ENCODE results near the gene PFKFB3. TPM values are rescaled to one million over a fixed set of nuclear protein-coding genes. Genes with fewer than 3 reads are reported as not detected.
"Not testable (repeated sequence)": the region's sequence is repeated elsewhere in the genome, so short reads cannot be mapped to it uniquely, and the experiment has no call there.

The PFKFB3 gene
- total and polyA plus RNA-seq, 7 donors, result 25.4 to 704 (median 163) TPM

- Histone ChIP-seq H3K36me3 (ENCODE audit: insufficient read depth in 1 of 2, low read depth in 1 of 2) (no peaks in the 10 kb centered on the region), H3K4me3 (no peak overlapping the region), H3K9me3 (no peaks in the 10 kb centered on the region), H3K27me3 (ENCODE audit: insufficient read depth in 3 of 3, low read length in 2 of 3) (no peaks in the 10 kb centered on the region), H3K4me1 (peaks cover 54% of the 10 kb centered on the region), H3K27ac (peak overlapping the region; percentile 92)
- 30 to 76% (median 44%) methylated on average over 6 of the region's 6 CpGs for WGBS, 3 donors
- ATAC-seq (no peak), DNase-seq (no peak)
- TF ChIP-seq CTCF (IDR thresholded peaks at IDR 0.05), result no peak
- intact Hi-C loops (cut with DNase I), result no loop called here
Measured at GRCh38 chr10:6194311-6194710, 8.4 kb upstream of the PFKFB3 start.

- ATAC-seq, result no peak
- WGBS, 3 donors, result 75 to 85% (median 78%) methylated on average over 6 of the region's 6 CpGs
Measured at GRCh38 chr10:6195376-6195775, 7.4 kb upstream of the PFKFB3 start.

GRCh38 chr10:6195846-6196245 lies 6.9 kb upstream of the PFKFB3 start:
- intact Hi-C loops (cut with DNase I), result no loop called here
- DNase-seq (peak in 1 of 2 donors; percentile 52), ATAC-seq (no peak)
- H3K9me3 ChIP-seq, result no peaks in the 10 kb centered on the region
- peaks cover 62% of the 10 kb centered on the region for H3K4me1 ChIP-seq
- no peaks in the 10 kb centered on the region for H3K27me3 ChIP-seq (ENCODE audit: insufficient read depth in 3 of 3, low read length in 2 of 3)
- WGBS, 3 donors, result 66 to 80% (median 69%) methylated on average over 9 of the region's 9 CpGs
- no peaks in the 10 kb centered on the region for H3K36me3 ChIP-seq (ENCODE audit: insufficient read depth in 1 of 2, low read depth in 1 of 2)
- H3K4me3 ChIP-seq, result no peak overlapping the region
- peak overlapping the region; percentile 92 for H3K27ac ChIP-seq
- TF ChIP-seq CTCF (IDR thresholded peaks at IDR 0.05), result no peak

More at GRCh38 chr10:6195376-6195775, 7.4 kb upstream of the PFKFB3 start:
- peak in 1 of 2 donors; percentile 23 for DNase-seq
- H3K36me3 ChIP-seq (ENCODE audit: insufficient read depth in 1 of 2, low read depth in 1 of 2), result no peaks in the 10 kb centered on the region
- H3K4me1 ChIP-seq, result peaks cover 62% of the 10 kb centered on the region
- intact Hi-C loops (cut with DNase I), result no loop called here
- H3K27ac ChIP-seq, result peak overlapping the region; percentile 92
- no peaks in the 10 kb centered on the region for H3K27me3 ChIP-seq (ENCODE audit: insufficient read depth in 3 of 3, low read length in 2 of 3)
- H3K4me3 ChIP-seq, result no peak overlapping the region
- H3K9me3 ChIP-seq, result no peaks in the 10 kb centered on the region
- no peak for TF ChIP-seq CTCF (IDR thresholded peaks at IDR 0.05)

GRCh38 chr10:6196524-6196923 lies 6.2 kb upstream of the PFKFB3 start:
- H3K4me1 ChIP-seq, result peaks cover 57% of the 10 kb centered on the region
- H3K4me3 ChIP-seq; H3K27me3 ChIP-seq (ENCODE audit: insufficient read depth in 3 of 3, low read length in 2 of 3); H3K36me3 ChIP-seq (ENCODE audit: insufficient read depth in 1 of 2, low read depth in 1 of 2); DNase-seq; ATAC-seq; H3K9me3 ChIP-seq; intact Hi-C loops (cut with DNase I): not testable (repeated sequence)
- H3K27ac ChIP-seq, result peak overlapping the region; percentile 92
- WGBS, 3 donors, result 63 to 87% (median 65%) methylated on average over 6 of the region's 6 CpGs

GRCh38 chr10:6197321-6197720 lies 5.4 kb upstream of the PFKFB3 start:
- H3K27ac ChIP-seq, result peak overlapping the region; percentile 92
- 73 to 84% (median 82%) methylated on average over 2 of the region's 2 CpGs for WGBS, 3 donors

More at GRCh38 chr10:6197321-6197720, 5.4 kb upstream of the PFKFB3 start:
- DNase-seq (no peak), ATAC-seq (no peak)
- intact Hi-C loops (cut with DNase I), result no loop called here
- peaks cover 60% of the 10 kb centered on the region for H3K4me1 ChIP-seq
- no peaks in the 10 kb centered on the region for H3K36me3 ChIP-seq (ENCODE audit: insufficient read depth in 1 of 2, low read depth in 1 of 2)
- TF ChIP-seq CTCF (IDR thresholded peaks at IDR 0.05), result no peak
- no peak overlapping the region for H3K4me3 ChIP-seq
- no peaks in the 10 kb centered on the region for H3K27me3 ChIP-seq (ENCODE audit: insufficient read depth in 3 of 3, low read length in 2 of 3)
- no peaks in the 10 kb centered on the region for H3K9me3 ChIP-seq

Measured in psoas muscle (tissue), 8 donors.